ENCODE measurements around the gene SLC8B1. TPM values are rescaled to one million over a fixed set of nuclear protein-coding genes. Genes with fewer than 3 reads are reported as not detected.

SLC8B1 gene
- total and polyA plus RNA-seq, 9 of the 15 experiments (the other 6 are each of a cell fraction or from before 2014, with no cell fraction given) = 0.86 to 34.1 (median 18.5) TPM

GRCh38 chr12:113358381-113359132 is 23.6 kb upstream of the SLC8B1 start, which contains the start of gene PLBD2 (continued):
- no peak for TF ChIP-seq CBX2 (IDR thresholded peaks at IDR 0.05; ENCODE audit: insufficient read depth, low read length, poor library complexity, severe bottlenecking)
- TF ChIP-seq DDX20 (tag; IDR thresholded peaks at IDR 0.05; ENCODE audit: low read depth) = no peak
- TF ChIP-seq HMG20A (CRISPR knock-in tag; conservative IDR thresholded peaks at IDR 0.05) = no peak
- TF ChIP-seq TAF15 (IDR thresholded peaks at IDR 0.05; ENCODE audit: low read depth, low read length) = no peak
- no peak for TF ChIP-seq NFIX (CRISPR knock-in tag; IDR thresholded peaks at IDR 0.05; ENCODE audit: low read depth)
- TF ChIP-seq HNRNPH1 (optimal IDR thresholded peaks at IDR 0.05; ENCODE audit: low read depth, low read length) = no peak
- no peak for TF ChIP-seq BMI1 (IDR thresholded peaks at IDR 0.05; ENCODE audit: low read length)
- TF ChIP-seq GABPB1 (CRISPR knock-in tag; IDR thresholded peaks at IDR 0.05) = peak; percentile 60; the same call in 1 of the 2 replicates
- TF ChIP-seq ZNF778 (CRISPR knock-in tag; IDR thresholded peaks at IDR 0.05) = no peak
- TF ChIP-seq ZNF280A (IDR thresholded peaks at IDR 0.05; ENCODE audit: low read depth, partially characterized antibody) = no peak
- TF ChIP-seq ZC3H11A (IDR thresholded peaks at IDR 0.05; ENCODE audit: low read depth, low read length) = no peak
- peak; percentile 62; the same call in 1 of the 2 replicates for TF ChIP-seq ZFX (CRISPR knock-in tag; IDR thresholded peaks at IDR 0.05)
- TF ChIP-seq MAFK (IDR thresholded peaks at IDR 0.05; ENCODE audit: low read length) = no peak
- TF ChIP-seq SMARCC2 (IDR thresholded peaks at IDR 0.05; ENCODE audit: low read depth) = no peak; the same call in 1 of the 2 replicates
- TF ChIP-seq, protein P1, sequence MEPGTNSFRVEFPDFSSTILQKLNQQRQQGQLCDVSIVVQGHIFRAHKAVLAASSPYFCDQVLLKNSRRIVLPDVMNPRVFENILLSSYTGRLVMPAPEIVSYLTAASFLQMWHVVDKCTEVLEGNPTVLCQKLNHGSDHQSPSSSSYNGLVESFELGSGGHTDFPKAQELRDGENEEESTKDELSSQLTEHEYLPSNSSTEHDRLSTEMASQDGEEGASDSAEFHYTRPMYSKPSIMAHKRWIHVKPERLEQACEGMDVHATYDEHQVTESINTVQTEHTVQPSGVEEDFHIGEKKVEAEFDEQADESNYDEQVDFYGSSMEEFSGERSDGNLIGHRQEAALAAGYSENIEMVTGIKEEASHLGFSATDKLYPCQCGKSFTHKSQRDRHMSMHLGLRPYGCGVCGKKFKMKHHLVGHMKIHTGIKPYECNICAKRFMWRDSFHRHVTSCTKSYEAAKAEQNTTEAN (CRISPR knock-in tag; IDR thresholded peaks at IDR 0.05) = no peak
- no peak for TF ChIP-seq ZNF140 (CRISPR knock-in tag; IDR thresholded peaks at IDR 0.05)
- TF ChIP-seq MTF1 (CRISPR knock-in tag; IDR thresholded peaks at IDR 0.05; ENCODE audit: borderline replicate concordance) = no peak
- TF ChIP-seq ZNF3 (CRISPR knock-in tag; IDR thresholded peaks at IDR 0.05) = no peak
- no peak for TF ChIP-seq GTF2A2 (tag; IDR thresholded peaks at IDR 0.05)
- no peak for TF ChIP-seq ZNF583 (CRISPR knock-in tag; IDR thresholded peaks at IDR 0.05)
- TF ChIP-seq SREBF2 (CRISPR knock-in tag; IDR thresholded peaks at IDR 0.05) = no peak
- TF ChIP-seq ZZZ3 (IDR thresholded peaks at IDR 0.05) = no peak
- TF ChIP-seq ZNF644 (tag; IDR thresholded peaks at IDR 0.05; ENCODE audit: low read depth) = no peak
- TF ChIP-seq RUNX1 (IDR thresholded peaks at IDR 0.05; ENCODE audit: low read depth) = no peak
- no peak for TF ChIP-seq FOXK1 (CRISPR knock-in tag; IDR thresholded peaks at IDR 0.05; ENCODE audit: borderline replicate concordance)
- TF ChIP-seq ZNF444 (CRISPR knock-in tag; IDR thresholded peaks at IDR 0.05) = no peak
- TF ChIP-seq USF1 (CRISPR knock-in tag; IDR thresholded peaks at IDR 0.05) = peak; percentile 93
- no peak for TF ChIP-seq DIDO1 (tag; IDR thresholded peaks at IDR 0.05; ENCODE audit: low read depth)

Data from K562 (cell line).